ENCODE measurements around the gene GSK3B.

DNA sequence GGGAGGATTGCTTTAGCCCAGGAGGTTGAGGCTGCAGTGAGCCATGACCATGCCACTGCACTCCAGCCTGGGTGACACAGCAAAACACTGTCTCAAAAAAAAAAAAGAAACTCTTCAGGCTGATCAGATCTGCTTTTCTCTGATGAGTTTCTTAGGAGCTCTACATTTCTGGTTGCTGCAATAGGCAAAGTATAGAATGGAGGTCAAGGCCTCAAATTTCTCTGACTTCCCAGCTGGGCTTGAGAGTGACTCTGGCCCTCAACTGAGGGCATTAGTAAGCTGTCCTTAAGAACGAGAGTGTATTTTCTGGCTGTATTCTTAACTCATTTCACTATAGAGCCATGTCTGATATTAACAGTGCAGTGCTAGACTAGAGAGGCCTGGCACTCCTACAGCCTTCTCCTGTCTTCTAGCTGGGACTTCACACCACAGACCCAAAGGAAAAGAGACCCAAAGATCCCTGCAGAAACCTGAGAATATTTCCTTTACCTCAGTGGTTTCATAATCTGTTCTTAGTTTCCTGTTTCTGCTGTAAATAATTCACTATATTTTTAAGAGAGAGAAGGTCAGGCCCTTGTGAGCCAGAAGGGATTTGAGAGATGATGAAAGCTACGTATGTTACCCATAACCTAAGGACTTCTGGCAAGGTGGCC lies 314.4 kb downstream of the GSK3B start:
- no peak for TF ChIP-seq POLR2A (IDR thresholded peaks at IDR 0.05)
- TF ChIP-seq, protein P1, sequence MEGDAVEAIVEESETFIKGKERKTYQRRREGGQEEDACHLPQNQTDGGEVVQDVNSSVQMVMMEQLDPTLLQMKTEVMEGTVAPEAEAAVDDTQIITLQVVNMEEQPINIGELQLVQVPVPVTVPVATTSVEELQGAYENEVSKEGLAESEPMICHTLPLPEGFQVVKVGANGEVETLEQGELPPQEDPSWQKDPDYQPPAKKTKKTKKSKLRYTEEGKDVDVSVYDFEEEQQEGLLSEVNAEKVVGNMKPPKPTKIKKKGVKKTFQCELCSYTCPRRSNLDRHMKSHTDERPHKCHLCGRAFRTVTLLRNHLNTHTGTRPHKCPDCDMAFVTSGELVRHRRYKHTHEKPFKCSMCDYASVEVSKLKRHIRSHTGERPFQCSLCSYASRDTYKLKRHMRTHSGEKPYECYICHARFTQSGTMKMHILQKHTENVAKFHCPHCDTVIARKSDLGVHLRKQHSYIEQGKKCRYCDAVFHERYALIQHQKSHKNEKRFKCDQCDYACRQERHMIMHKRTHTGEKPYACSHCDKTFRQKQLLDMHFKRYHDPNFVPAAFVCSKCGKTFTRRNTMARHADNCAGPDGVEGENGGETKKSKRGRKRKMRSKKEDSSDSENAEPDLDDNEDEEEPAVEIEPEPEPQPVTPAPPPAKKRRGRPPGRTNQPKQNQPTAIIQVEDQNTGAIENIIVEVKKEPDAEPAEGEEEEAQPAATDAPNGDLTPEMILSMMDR (IDR thresholded peaks at IDR 0.05), result no peak

All from prostate gland (tissue), 2 donors.